MM.1S (cell line): ENCODE results near the gene GBA2.

ENCODE experiments used
- DNase-seq: peaks from one replicate; pipeline ENCODE4 v3.0.0-alpha.2; 2015
- H2AFZ ChIP-seq: fragments of 300-600 bp; sonication (generic); 2 replicates; pipeline ENCODE4 v1.6.0; 2016; ENCODE audit warnings: antibody characterized with exemption, low read length
- H3F3A ChIP-seq: fragments of 300-600 bp; sonication (generic); 2 replicates; pipeline ENCODE4 v1.6.1; 2016; ENCODE audit warnings: mild to moderate bottlenecking, antibody characterized with exemption, low read length, moderate library complexity, mixed read lengths; ENCODE audit not compliant: insufficient read depth
- H3K27ac ChIP-seq: fragments of 300-600 bp; sonication (generic); 2 replicates; pipeline ENCODE4 v1.5.1; 2016; ENCODE audit warnings: mild to moderate bottlenecking, low read length
- H3K27me3 ChIP-seq: fragments of 300-600 bp; sonication (generic); replicated peaks from 2 replicates; pipeline ENCODE4 v1.6.0; 2016; ENCODE audit warnings: low read length; ENCODE audit not compliant: insufficient read depth
- H3K36me3 ChIP-seq: fragments of 300-600 bp; sonication (generic); replicated peaks from 2 replicates; pipeline ENCODE4 v1.6.1; 2016; ENCODE audit warnings: mild to moderate bottlenecking, low read length, mixed read lengths; ENCODE audit not compliant: insufficient read depth
- H3K4me1 ChIP-seq: fragments of 300-600 bp; sonication (generic); 2 replicates; pipeline ENCODE4 v1.6.1; 2016; ENCODE audit warnings: low read length, mixed read lengths
- H3K4me2 ChIP-seq: fragments of 300-600 bp; sonication (generic); 2 replicates; pipeline ENCODE4 v1.6.0; 2016; ENCODE audit warnings: low read depth, low read length
- H3K4me3 ChIP-seq: fragments of 300-600 bp; sonication (generic); 2 replicates; pipeline ENCODE4 v1.5.1; 2016; ENCODE audit warnings: low read length, mixed read lengths
- H3K79me2 ChIP-seq: fragments of 300-600 bp; sonication (generic); 2 replicates; pipeline ENCODE4 v1.6.1; 2016; ENCODE audit warnings: mixed run types, low read length, mixed read lengths
- H3K9ac ChIP-seq: fragments of 300-600 bp; sonication (generic); 2 replicates; pipeline ENCODE4 v1.6.1; 2016; ENCODE audit warnings: low read length, mixed read lengths
- H3K9me2 ChIP-seq: fragments of 300-600 bp; sonication (generic); replicated peaks from 2 replicates; pipeline ENCODE4 v1.6.1; 2016; ENCODE audit warnings: mild to moderate bottlenecking, low read length, mixed read lengths; ENCODE audit not compliant: insufficient read depth
- H3K9me3 ChIP-seq: fragments of 300-600 bp; sonication (generic); replicated peaks from 2 replicates; pipeline ENCODE4 v1.6.1; 2016; ENCODE audit warnings: mild to moderate bottlenecking, low read length, mixed read lengths; ENCODE audit not compliant: insufficient read depth
- H4K20me1 ChIP-seq: fragments of 300-600 bp; sonication (generic); 2 replicates; pipeline ENCODE4 v1.6.1; 2016; ENCODE audit warnings: mild to moderate bottlenecking, low read length, moderate library complexity, mixed read lengths; ENCODE audit not compliant: insufficient read depth
- EZH2 ChIP-seq: fragments of 300-600 bp; sonication (generic); optimal IDR thresholded peaks from 2 replicates; pipeline ENCODE3; 2017; ENCODE audit warnings: low read depth, mild to moderate bottlenecking, antibody characterized with exemption, low read length, mixed read lengths
- EZH2phosphoT487 ChIP-seq: fragments of 300-600 bp; sonication (generic); IDR thresholded peaks from 2 replicates; pipeline ENCODE4 v1.6.1; 2018; ENCODE audit warnings: antibody characterized with exemption, low read length
- TF ChIP-seq, protein P1 (sequence below): fragments of 300-600 bp; sonication (generic); IDR thresholded peaks from 2 replicates; pipeline ENCODE4 v1.5.1; 2016; ENCODE audit warnings: antibody characterized with exemption, low read length, mixed read lengths

GBA2 gene

DNA sequence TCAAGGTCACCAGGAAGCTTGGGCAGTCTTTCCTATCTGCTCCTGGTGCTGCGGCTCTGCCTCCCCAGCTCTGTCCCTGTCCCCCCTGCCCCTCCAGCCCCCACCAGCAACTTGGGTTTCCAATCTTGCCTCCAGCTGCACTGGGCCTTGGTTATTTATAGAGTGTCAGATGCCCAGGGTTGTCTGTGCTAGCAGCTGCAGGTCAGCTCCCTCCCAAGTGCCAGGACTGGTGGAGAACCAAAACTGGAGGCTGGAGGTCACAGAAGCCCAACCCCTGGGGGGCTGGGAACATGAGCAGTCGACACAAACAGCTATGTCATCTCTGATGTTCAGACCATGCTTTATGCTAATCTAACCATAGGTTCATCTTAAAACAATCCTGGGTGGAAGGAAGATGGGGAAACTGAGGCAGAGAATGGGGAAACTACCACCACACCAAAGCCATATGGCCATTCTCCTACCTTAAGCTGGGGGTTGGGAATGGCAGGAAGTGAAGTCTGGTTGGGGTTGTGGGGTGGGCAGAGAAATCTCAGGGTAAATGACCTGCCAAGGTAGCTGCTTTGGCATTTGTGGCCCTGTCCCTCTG lies 61.0 kb downstream of the GBA2 start:
- H3K36me3 ChIP-seq: no peaks in the 10 kb centered on the region
- no peaks in the 10 kb centered on the region for H3K4me1 ChIP-seq
- no peak overlapping the region for H3K27ac ChIP-seq
- H3F3A ChIP-seq: no peaks in the 10 kb centered on the region
- H3K9me3 ChIP-seq: no peaks in the 10 kb centered on the region
- DNase-seq: no peak
- no peak overlapping the region for H3K4me2 ChIP-seq
- TF ChIP-seq, protein P1, sequence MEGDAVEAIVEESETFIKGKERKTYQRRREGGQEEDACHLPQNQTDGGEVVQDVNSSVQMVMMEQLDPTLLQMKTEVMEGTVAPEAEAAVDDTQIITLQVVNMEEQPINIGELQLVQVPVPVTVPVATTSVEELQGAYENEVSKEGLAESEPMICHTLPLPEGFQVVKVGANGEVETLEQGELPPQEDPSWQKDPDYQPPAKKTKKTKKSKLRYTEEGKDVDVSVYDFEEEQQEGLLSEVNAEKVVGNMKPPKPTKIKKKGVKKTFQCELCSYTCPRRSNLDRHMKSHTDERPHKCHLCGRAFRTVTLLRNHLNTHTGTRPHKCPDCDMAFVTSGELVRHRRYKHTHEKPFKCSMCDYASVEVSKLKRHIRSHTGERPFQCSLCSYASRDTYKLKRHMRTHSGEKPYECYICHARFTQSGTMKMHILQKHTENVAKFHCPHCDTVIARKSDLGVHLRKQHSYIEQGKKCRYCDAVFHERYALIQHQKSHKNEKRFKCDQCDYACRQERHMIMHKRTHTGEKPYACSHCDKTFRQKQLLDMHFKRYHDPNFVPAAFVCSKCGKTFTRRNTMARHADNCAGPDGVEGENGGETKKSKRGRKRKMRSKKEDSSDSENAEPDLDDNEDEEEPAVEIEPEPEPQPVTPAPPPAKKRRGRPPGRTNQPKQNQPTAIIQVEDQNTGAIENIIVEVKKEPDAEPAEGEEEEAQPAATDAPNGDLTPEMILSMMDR: no peak
- TF ChIP-seq EZH2 (no peak), EZH2phosphoT487 (no peak)
- H3K79me2 ChIP-seq: no peaks in the 10 kb centered on the region
- H2AFZ ChIP-seq: no peak overlapping the region
- no peak overlapping the region for H3K4me3 ChIP-seq
- H3K9ac ChIP-seq: no peak overlapping the region
- H3K27me3 ChIP-seq: 0 out of 2 replicates have a peak, but pooled peaks cover 4% of the 10 kb centered on the region
- no peaks in the 10 kb centered on the region for H4K20me1 ChIP-seq
- H3K9me2 ChIP-seq: no peaks in the 10 kb centered on the region

DNA sequence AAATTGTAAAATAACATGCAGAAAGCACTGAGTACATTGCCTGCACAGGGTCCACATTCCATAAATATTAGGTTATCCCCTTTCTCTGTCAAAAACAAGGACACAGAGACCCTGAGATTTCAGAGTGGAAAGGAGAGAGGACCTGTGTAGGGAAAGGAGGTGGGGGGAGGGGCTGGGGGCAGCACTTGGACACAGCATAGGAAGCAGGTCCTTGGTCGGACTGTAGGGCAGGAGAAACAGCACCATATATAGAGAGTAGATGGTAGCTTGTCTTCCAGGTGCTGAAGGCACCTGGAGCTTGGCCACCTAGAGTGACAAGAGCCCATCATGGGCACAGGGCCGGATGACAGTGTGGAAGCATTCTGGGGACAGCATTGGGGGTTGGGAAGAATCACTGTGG lies 61.7 kb downstream of the GBA2 start:
- Histone ChIP-seq H3K9me2 (no peaks in the 10 kb centered on the region), H2AFZ (no peak overlapping the region), H3F3A (no peaks in the 10 kb centered on the region), H3K4me1 (no peaks in the 10 kb centered on the region), H3K4me2 (no peak overlapping the region), H3K79me2 (no peaks in the 10 kb centered on the region), H3K9me3 (no peaks in the 10 kb centered on the region), H3K4me3 (no peak overlapping the region), H3K27me3 (0 out of 2 replicates have a peak, but pooled peaks cover 4% of the 10 kb centered on the region), H4K20me1 (no peaks in the 10 kb centered on the region), H3K27ac (no peak overlapping the region), H3K36me3 (no peaks in the 10 kb centered on the region), H3K9ac (no peak overlapping the region)
- DNase-seq: no peak
- no peak for TF ChIP-seq EZH2
